ENCODE measurements around the gene ZNF296. TPM values are rescaled to one million over a fixed set of nuclear protein-coding genes. Genes with fewer than 3 reads are reported as not detected.

ZNF296 gene
- total and polyA plus RNA-seq, 2 donors (not counting 3 experiments of a cell fraction or from before 2014, with no cell fraction given): 0.35 to 1.8 TPM

DNA sequence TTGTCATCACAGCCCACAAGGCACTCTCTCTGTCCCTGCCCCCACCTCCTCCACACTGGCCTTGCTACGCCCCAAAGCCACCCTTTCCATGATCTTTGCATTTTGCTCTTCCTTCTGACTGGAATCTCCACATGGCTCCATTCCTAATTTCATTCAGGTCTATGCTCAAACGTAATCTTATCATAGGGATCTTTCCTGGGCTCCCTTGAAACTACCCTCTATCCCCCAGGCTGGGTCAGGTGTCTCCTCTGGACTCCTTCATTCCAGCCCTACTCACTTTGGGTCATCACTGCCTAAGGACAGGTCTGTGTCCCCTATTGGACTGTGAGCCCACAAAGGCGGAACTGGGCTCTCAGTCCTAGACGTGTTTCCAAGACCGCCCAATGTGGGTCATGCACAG is 5.9 kb upstream of the ZNF296 start:
- intact Hi-C loops (cut with micrococcal nuclease): no loop called here
- CTCF ChIA-PET: no interaction called here
- H3K4me2 ChIP-seq (ENCODE audit: insufficient read depth, low read length): no peak overlapping the region
- H3K4me3 ChIP-seq (replicated peaks in 1 of 3; ENCODE audit: insufficient read depth in 1 of 3, low read depth in 1 of 3, low read length in 3 of 3): no peak overlapping the region
- no peaks in the 10 kb centered on the region for H3K9me1 ChIP-seq (replicated peaks; ENCODE audit: control insufficient read depth, extremely low read depth, insufficient read depth, low read length)
- no peaks in the 10 kb centered on the region for H3K9me3 ChIP-seq (replicated peaks; ENCODE audit: control insufficient read depth, insufficient read depth, low read length)
- TF ChIP-seq, protein P1, sequence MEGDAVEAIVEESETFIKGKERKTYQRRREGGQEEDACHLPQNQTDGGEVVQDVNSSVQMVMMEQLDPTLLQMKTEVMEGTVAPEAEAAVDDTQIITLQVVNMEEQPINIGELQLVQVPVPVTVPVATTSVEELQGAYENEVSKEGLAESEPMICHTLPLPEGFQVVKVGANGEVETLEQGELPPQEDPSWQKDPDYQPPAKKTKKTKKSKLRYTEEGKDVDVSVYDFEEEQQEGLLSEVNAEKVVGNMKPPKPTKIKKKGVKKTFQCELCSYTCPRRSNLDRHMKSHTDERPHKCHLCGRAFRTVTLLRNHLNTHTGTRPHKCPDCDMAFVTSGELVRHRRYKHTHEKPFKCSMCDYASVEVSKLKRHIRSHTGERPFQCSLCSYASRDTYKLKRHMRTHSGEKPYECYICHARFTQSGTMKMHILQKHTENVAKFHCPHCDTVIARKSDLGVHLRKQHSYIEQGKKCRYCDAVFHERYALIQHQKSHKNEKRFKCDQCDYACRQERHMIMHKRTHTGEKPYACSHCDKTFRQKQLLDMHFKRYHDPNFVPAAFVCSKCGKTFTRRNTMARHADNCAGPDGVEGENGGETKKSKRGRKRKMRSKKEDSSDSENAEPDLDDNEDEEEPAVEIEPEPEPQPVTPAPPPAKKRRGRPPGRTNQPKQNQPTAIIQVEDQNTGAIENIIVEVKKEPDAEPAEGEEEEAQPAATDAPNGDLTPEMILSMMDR (IDR thresholded peaks at IDR 0.05; ENCODE audit: extremely low read depth in 1 of 2, insufficient read depth in 1 of 2, low read depth in 1 of 2, low read length in 2 of 2): no peak
- TF ChIP-seq, protein P2, sequence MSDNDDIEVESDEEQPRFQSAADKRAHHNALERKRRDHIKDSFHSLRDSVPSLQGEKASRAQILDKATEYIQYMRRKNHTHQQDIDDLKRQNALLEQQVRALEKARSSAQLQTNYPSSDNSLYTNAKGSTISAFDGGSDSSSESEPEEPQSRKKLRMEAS (IDR thresholded peaks at IDR 0.05; ENCODE audit: insufficient read depth, insufficient read length): no peak
- TF ChIP-seq GATA2 (IDR thresholded peaks at IDR 0.05; ENCODE audit: insufficient read depth, insufficient read length, low read depth, low read length) (no peak), JUN (IDR thresholded peaks at IDR 0.05; ENCODE audit: borderline replicate concordance, insufficient read depth, insufficient read length, low read depth) (no peak), POLR2A (IDR thresholded peaks at IDR 0.05; ENCODE audit: low read depth, low read length) (no peak), FOS (IDR thresholded peaks at IDR 0.05; ENCODE audit: borderline replicate concordance, insufficient read depth, low read length) (no peak), MYC (IDR thresholded peaks at IDR 0.05; ENCODE audit: low read depth, low read length) (no peak), POLR2AphosphoS5 (IDR thresholded peaks at IDR 0.05; ENCODE audit: insufficient read depth, low read depth, low read length) (no peak), EZH2 (IDR thresholded peaks at IDR 0.05; ENCODE audit: borderline replicate concordance, low read depth, low read length, severe bottlenecking) (no peak)
- H3K27ac ChIP-seq (ENCODE audit: insufficient read depth, low read depth, low read length): no peak overlapping the region
- DNase-seq (ENCODE audit: low read depth, low spot score): no peak
- no peaks in the 10 kb centered on the region for H4K20me1 ChIP-seq (replicated peaks; ENCODE audit: control insufficient read depth, extremely low read depth, insufficient read depth, low read length)
- dilution Hi-C loops (cut with MboI; ENCODE audit: extremely low pct_ligation_motif_present, low sequenced_read_pairs): no loop called here
- no peaks in the 10 kb centered on the region for H3K27me3 ChIP-seq (ENCODE audit: control insufficient read depth in 2 of 2, insufficient read depth in 2 of 2, low read length in 2 of 2)
- FAIRE-seq: no peak
- no peak overlapping the region for H2AFZ ChIP-seq (ENCODE audit: low read depth, low read length)
- H3K79me2 ChIP-seq (ENCODE audit: control insufficient read depth, insufficient read depth, low read length): peaks cover 49% of the 10 kb centered on the region
- no TSS peak for BruUV-seq (replicated peaks)
- peaks cover 0 to 4% of the 10 kb centered on the region in 2 experiments for H3K36me3 ChIP-seq (ENCODE audit: control insufficient read depth in 2 of 2, extremely low read depth in 1 of 2, insufficient read depth in 2 of 2, low read length in 2 of 2)
- no peak overlapping the region for H3K9ac ChIP-seq (replicated peaks; ENCODE audit: extremely low read depth, insufficient read depth, low read length)
- peaks cover 11% of the 10 kb centered on the region for H3K4me1 ChIP-seq (ENCODE audit: control insufficient read depth, extremely low read depth, insufficient read depth, low read length)
- POLR2A ChIA-PET: no interaction called here
